GM18873 (cell line): Measurements from ENCODE around the gene RASSF10.

ENCODE experiments used
- ATAC-seq: cut with Tn5 transposase; IDR thresholded peaks from one replicate; pipeline ENCODE4 v1.9.1; 2021; ENCODE audit warnings: mild to moderate bottlenecking, moderate library complexity, moderate number of reproducible peaks; ENCODE audit not compliant: unreplicated experiment, low FRiP score

Gene RASSF10

DNA sequence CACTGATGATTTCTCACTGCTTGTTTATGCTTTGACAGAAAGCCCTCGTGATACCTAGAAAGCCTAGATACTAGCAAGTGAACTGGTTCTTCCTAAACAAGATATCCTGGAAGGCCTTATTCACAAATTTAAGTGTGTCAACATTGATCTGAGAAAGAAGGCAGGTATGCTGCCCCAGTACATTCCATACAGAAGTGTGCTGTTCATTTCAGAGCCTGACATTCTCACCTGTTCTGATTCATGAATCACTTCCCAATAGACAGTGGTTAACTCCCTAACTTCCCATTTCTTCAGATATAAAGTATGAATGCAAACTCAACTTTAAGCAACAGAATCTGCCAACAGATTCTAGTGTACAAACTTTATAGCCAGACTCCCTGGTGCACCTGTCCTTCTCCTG, 15.5 kb upstream of the RASSF10 start:
- no peak for ATAC-seq

DNA sequence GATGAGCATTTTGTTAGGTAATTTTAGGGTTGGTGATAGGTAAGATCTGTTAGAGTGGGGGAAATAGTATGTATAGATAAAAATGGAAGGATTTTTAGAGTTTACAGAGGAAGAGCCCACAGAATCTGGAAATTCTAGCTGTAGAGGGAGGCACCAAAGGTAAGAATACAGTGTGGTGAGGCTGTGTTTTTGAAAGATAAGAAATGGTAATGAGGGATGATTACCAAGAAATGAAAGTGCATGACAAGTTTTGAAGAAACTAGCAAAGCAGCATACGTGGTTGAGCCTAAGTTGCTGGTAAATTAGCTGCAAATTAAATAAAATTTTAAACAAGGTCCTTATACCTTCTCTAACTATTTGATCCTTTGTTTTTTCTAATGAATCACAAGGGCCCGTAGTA, 14.6 kb upstream of the RASSF10 start:
- ATAC-seq = no peak

DNA sequence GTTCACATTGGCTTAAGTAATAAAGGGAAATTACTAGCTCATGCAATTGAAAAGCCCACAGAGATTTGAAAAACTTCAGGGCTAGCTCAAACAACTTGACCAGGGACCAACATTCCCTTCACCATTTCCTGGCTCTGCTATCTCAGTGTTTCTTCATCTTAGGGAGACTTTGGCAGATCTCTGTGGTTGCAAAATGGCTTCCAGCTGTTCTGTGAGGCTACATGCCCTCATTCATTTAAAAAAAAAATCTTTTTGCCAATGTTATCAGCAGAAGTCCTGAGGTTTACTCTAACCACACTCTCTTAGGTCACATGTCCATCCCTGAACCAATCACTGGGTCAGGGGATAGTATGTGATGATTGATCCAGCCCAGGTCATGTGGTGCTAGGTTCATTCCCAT, 13.9 kb upstream of the RASSF10 start:
- no peak for ATAC-seq

DNA sequence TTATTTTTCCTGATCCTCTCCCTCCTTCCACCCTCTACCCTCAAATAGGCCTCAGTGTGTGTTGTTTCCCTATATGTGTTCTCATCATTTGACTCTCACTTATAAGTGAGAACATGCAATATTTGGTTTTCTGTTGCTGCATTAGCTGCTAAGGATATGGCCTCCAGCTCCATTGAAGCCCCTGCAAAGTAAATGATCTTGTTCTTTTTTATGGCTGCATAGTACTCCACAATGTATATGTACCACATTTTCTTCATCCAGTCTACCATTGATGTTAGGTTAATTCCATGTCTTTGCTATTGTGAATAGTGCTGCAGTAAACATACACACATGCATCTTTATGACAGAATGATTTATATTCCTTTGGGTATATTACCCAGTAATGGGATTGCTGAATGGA, 13.3 kb upstream of the RASSF10 start:
- no peak for ATAC-seq

DNA sequence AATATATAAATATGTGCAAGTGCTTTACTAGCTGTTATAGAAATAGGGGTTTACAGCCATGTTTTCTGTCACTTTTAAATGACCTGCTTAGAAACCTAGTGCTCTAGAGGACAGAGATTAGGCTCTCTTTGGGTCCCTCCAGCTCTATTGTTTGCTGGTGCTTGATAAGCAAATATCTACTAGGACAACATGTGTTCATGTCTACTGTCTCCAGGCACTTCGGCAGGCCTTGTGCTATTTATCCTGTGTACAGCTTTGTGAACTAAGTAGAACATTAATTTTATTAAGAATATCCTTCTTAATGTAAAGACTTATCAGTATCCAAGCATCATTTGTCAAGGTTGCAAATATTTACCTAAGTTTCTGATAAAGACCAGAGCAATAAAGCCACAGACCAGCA, 11.9 kb upstream of the RASSF10 start:
- ATAC-seq = no peak

DNA sequence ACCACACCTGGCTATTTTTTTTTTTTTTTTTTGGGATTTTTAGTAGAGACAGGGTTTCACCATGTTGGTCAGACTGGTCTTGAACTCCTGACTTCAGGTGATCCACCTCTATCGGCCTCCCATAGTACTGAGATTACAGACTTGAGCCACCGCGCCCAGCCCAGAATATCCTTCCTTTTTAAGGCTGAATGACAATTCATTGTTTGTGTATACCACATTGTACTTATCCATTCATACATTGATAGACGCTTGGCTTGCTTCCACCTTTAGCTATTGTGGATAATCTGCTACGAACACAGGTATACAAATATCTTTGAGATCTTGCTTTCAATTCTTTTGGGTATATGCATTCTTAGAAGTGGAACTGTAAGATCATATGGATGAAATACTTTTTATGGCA, 10.8 kb upstream of the RASSF10 start:
- ATAC-seq = no peak

DNA sequence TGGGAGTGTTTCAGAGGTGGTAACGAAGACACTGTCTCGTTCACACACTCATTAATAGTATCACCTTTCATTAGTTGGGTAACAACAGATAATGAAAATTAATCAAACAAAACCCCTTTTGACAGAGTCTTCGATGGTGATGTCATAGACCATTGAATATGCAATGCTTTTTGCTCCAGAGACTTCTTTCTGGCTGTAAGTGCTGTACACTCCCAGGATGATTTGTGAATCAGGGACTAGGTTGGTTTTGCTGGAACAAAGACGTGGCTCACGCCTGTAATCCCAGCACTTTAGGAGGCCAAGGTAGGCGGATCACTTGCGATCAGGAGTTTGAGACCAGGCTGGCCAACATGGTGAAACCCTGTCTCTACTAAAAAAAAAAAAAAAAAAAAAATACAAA, 9.5 kb upstream of the RASSF10 start:
- no peak for ATAC-seq

DNA sequence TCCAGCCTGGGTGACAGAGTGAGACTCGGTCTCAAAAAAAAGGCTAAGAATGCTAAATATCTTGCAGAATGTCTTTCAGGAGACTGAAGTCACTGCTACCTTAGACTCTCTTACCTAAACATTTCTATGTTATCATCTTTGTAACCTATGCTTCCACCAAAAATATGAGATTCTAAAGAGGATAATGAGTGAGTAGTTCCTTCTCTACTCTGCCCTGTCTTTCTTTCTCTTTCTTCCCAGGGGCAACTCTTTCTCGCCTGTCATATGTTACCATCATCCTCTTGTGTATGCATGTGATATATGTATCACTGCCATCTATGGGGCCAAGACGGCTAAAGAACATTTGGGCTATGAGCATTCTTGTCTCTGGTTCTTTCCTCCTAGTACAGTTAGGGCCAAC, 9.0 kb upstream of the RASSF10 start:
- ATAC-seq = no peak

DNA sequence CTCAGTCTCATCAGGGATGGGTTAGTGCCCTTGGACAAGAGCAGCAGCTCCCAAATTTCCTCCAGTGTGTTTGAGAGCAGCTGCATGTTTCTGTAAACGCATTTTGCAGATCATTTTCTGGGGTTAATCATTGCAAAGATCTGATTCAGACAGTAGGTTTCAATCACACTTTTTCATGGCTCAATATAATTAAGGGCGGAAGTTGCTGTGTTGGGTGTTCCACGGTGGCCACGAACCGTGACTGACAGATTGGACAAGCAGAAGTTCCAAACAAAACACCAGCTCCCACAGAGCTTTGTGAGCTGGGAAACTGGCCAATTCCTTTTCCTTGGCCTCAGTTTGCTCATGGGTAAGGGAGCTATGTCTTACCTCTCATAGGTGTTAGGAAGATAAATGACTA, 8.4 kb upstream of the RASSF10 start:
- ATAC-seq = no peak

DNA sequence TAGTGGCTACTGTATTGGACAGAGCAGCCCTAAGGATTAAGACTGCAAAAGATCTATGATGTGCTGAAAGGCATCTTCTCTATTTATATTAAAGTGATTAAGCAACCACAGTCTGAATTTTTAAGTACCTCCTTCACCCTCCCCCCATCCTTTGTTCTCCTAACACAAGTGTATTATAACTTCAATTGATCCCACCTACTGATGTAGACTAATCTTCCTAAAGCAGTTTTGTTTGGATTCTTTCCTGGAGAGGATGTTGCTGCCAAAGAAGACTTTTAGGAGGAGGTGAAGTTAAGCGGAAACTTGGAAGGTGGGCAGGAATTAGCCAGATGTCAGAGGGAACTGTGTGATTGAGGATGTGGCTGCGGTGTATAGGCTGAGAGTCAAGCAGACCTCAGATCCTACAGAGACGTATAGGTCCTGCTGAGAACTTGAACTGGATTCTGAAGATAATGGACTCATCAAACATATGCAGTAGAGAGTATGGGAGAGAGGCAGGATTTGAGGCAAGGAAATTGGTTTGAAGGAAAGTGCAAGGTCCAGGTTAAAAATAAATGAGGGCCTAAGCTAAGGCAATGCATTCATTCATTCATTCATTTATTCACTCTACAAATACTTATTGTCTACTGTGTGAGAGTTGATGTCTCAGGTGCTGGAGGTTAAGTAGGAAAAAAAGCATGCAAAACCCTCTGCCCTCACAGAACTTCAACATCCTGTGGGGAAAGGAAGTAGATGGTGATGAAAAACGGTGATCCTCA, 5.2 kb upstream of the RASSF10 start:
- ATAC-seq = no peak

DNA sequence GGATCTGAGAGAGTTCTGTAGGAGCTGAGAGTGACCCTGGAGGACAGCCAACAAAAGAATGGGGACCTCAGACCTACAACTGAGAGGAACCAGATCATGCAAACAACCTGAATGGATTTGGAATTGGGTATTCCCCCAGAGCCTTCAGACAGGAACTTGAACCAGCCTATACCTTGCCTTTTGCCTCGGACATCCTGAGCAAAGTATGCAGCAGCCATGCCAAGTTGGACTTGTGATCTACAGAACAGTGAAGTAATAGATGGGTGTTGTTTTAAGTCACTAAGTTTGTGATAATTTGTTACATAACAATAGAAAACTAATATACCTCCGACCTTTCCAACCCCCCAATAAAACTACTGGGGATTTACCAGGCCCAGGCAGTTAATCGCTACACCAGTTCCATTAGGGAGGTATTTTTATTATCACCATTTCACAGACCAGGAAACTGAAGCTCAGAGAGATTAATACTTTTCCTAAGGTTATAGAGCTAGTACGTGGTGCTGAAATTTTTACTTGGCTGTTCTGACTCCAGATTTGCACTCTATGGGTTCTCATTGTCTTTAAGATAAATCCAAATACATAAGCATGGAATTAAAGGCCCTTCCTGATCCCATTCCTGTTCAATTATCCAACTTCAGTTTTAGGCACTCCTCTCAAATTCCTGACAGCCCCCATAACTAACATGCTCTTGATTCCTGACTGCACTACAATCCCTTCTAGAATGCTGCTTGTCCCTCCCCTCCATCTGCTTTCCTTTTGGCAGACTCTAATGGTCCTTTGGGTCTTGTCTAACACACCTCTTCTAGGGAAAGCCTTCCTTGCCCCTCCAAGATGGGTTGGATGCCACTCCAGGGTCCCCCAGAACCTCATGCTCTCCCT, 1.7 kb upstream of the RASSF10 start:
- no peak for ATAC-seq

DNA sequence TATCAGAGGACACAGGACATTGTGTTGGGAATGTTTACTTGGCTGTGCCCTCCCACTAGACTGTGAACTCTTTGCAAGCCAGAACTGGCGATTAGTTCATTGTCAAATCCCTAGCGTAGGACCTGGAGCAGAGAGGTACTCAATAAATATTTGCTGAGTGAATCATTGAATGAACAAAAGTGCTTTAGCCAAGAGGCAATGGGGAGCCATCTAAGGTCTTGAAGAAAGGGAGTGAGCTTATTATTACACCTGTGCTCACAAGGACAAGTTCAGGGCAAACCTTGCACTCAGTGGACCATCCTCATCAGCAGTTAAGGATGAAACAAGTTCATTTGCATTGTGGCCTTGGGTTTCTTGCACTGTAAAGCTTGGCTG, 1.1 kb upstream of the RASSF10 start:
- no peak for ATAC-seq

DNA sequence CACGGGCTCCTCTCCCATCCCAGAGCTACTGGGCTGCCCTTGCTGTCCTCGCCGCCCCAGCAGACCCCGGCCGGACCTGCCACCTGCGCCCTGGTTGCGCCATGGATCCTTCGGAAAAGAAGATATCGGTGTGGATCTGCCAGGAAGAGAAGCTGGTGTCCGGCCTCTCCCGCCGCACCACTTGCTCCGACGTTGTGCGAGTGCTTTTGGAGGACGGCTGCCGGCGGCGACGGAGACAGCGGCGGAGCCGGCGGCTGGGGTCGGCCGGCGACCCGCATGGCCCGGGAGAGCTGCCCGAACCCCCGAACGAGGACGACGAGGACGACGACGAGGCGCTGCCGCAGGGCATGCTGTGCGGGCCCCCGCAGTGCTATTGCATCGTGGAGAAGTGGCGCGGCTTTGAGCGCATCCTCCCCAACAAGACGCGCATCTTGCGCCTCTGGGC, 382 bp downstream of the RASSF10 start:
- ATAC-seq = no peak

DNA sequence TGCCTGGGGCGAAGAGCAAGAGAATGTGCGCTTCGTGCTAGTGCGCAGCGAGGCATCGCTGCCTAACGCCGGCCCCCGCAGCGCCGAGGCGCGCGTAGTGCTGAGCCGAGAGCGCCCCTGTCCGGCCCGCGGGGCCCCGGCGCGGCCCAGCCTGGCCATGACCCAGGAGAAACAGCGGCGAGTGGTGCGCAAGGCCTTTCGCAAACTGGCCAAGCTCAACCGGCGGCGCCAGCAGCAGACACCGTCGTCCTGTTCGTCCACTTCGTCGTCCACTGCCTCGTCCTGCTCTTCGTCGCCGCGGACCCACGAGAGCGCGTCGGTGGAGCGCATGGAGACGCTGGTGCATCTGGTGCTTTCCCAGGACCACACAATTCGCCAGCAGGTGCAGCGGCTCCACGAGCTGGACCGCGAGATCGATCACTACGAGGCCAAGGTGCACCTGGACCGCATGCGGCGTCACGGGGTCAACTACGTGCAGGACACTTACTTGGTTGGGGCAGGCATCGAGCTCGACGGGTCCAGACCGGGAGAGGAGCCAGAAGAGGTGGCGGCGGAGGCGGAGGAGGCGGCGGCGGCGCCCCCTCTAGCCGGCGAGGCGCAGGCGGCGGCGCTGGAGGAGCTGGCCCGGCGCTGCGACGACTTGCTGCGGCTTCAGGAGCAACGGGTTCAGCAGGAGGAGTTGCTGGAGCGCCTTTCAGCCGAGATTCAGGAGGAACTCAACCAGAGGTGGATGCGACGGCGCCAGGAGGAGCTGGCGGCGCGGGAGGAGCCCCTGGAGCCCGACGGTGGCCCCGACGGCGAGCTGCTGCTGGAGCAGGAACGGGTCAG, 1.0 kb downstream of the RASSF10 start:
- no peak for ATAC-seq

DNA sequence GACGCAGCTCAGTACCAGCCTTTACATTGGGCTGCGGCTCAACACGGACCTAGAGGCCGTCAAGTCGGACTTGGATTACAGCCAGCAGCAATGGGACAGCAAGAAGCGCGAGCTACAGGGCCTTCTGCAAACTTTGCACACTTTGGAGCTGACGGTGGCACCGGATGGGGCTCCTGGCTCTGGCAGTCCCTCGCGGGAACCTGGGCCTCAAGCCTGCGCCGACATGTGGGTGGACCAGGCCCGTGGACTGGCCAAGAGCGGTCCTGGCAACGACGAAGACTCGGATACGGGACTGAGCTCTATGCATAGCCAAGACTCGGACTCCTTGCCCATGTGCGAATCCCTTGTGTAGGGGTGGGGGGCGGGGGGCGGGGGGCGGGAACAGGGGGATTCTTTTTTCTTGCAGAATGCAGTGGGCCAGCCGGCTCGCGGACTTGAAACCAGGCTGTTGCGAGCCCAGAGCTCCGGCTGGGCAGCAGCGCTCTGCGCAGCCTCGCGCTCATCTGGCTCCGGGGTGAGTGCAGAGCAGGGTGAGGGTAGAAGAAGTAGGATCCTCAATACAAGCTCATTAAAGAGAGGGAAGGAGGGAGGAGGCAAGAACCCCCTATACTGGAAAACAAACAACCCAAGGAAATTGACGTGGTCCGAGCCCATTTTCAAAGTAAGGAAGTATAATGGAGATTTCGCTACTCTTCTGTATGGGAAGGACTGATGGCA, 1.8 kb downstream of the RASSF10 start:
- ATAC-seq = no peak

DNA sequence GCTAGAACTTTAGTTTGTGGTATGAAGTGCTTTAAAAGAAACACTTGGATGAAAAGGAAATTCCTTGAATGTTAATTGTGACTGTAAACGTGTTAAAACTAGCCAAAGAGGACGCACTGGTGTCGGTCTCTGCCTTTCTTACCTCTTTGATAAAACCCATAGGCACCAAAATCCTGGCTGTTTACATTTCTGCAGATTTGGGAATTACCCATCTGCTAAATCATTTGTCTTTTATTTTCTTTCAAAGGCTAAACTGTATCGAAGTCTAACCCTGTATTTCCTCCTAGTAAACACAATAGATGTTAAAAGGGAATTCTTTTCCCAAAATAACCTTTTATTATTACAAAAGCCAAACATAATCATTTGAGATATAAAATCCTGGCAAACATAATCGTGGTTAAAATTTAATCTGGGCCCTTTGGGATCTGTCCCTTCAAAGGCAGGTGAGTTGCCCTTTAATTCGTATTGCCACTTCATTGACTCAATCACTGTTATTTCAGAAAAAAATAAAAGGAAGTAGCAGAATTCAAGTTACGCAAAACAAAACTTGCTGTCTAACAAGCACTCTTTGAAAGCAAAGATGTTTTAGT, 2.4 kb downstream of the RASSF10 start:
- no peak for ATAC-seq

DNA sequence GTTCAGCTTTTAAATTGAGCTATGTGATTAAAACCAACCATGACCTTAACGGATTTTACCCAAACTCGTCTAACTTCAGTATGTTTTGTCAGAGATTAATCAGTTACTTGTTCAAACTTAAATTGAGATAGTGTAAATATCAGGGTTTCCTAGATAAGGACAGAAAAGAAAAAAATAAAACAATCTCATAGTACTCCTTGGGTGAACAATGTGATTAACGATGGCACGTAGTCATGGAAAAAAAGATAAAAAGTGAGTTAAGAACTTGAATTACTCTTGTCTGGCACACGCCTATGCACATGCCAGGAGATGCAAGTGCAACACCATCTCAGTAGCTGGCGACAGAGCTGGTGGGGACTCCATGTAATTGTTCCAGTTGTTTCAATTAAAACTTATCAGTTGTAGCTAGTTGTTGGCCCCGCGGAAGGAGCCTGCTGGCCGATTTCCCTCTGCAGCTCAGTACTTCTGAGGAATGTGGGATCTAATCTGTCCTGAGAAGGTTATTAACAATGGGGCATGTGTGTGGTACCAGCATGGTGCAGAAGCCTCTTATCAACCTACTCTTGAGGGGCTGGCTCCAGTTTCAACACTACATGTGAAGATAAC, 3.0 kb downstream of the RASSF10 start:
- ATAC-seq = no peak

DNA sequence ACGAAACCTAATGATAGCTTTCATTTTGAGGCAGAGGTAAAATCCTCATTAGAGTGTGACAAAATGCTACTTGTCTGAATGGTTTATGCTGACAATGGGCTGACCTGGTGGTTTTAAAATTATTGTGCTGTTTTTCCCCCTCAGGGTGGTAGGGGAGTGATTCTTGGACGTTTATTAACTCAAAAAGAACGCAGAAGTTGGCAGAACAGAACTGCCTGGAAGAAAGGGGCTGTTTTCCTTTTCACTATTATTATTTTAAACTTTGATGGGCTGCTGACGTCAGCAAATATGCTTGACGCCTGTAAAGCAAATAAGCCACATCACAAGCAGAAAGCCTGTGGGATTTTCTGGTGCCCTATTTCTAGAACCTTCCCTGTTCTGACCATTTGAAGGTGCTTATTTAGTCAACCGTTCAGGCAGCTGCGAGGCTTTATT, 4.0 kb downstream of the RASSF10 start:
- no peak for ATAC-seq

DNA sequence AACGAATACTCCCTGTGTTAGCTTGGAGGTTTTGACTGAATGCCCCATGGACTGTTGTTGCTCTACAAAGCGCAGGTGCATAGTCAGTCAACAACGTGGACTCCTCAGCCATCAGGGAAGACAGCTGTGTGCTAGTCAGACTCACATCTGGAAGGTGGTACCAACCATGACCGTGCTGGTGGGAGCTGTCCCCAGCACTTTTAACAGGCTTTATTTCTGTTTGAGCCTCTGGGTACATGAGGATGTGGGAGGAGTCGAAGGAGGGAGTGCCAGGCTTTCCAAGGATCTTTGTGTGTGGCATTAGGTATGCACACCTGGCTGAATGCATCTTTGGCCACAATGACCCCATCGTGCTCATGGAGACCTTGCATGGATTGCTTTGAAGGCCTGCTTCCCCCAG, 6.6 kb downstream of the RASSF10 start:
- ATAC-seq = no peak

DNA sequence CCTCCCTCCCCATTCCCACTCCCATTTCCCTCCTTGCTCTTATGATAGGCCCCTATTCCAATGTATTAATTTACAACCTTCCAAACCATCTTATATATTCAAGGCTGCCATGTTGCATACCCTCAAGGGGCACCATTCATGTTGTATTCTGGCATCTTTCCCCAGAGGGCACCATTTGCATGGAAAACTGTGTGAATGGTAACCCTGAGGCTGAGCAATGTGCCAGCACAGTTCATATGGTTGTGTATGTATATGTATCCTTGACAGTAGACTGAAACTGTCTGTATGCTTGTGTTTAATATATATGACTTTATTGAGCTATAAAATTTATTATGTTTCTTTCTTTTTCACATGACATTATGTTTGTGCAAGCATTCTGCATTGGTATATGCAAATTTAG, 7.3 kb downstream of the RASSF10 start:
- ATAC-seq = no peak
